ENCODE data around the gene NSD2. TPM values are rescaled to one million over a fixed set of nuclear protein-coding genes. Genes with fewer than 3 reads are reported as not detected.

NSD2 gene
- total RNA-seq, 1 experiment from 2014 or later: 109 TPM

DNA sequence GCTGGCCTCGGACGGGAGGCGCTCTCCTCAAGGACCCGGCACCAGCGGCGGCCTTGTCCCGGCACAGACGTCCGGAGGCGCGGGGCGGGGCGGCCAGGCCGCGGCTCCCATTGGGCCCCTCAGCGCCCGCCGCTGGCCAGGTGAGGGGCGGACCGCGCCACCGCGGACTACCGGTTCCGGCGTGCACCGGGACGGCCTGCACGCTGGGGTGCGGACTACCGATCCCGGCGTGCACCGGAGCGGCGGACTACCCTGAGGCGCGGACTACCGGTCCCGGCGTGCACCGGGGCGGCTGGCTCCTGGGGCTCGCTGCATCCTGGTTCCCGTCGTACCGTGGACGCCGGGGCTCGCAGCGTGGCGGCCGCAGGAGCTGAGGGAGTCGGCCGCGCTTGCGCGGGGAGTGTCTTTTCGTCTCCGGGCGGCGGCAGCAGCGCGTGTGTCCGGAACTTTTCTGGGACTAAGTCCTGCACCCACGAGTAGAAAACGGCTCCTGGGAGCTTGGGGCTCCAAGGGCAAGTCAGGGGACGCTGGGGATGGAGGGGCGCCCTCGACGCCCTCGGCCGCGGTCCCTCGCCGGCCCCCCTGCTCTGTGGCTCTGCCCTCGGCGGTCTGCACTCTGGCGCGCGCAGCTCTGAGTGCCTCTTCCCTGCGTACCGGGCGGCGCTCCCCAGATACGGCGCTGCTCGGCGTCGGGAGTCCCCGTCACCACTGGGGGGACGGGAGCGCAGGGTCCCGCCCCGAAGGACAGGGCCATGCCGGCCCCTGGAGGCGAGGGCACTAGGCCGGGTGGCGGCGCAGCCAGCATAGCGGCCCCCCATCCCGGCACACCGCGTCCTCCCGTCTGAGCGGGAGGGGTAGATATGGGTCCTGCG is 14.9 kb upstream of the NSD2 start, which contains the start of gene LETM1:
LETM1 (minus strand) TSS at position 86 of the 872 bp plus-strand sequence. CDS start 206 bp downstream, outside the sequence.
- TF ChIP-seq, protein P1, sequence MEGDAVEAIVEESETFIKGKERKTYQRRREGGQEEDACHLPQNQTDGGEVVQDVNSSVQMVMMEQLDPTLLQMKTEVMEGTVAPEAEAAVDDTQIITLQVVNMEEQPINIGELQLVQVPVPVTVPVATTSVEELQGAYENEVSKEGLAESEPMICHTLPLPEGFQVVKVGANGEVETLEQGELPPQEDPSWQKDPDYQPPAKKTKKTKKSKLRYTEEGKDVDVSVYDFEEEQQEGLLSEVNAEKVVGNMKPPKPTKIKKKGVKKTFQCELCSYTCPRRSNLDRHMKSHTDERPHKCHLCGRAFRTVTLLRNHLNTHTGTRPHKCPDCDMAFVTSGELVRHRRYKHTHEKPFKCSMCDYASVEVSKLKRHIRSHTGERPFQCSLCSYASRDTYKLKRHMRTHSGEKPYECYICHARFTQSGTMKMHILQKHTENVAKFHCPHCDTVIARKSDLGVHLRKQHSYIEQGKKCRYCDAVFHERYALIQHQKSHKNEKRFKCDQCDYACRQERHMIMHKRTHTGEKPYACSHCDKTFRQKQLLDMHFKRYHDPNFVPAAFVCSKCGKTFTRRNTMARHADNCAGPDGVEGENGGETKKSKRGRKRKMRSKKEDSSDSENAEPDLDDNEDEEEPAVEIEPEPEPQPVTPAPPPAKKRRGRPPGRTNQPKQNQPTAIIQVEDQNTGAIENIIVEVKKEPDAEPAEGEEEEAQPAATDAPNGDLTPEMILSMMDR (IDR thresholded peaks at IDR 0.05; ENCODE audit: unreplicated experiment): peak; percentile 8
- intact Hi-C loops (cut with micrococcal nuclease): loop anchor here (1.0 kb wide), 2 partner anchors 43 to 330 kb away; no protein-coding TSS in a partner anchor
- Mint-ChIP-seq H3K27me3 (ENCODE audit: insufficient read depth, unreplicated experiment) (no peaks in the 10 kb centered on the region), H3K4me1 (ENCODE audit: insufficient read depth, unreplicated experiment) (peaks cover 26% of the 10 kb centered on the region), H3K27ac (ENCODE audit: low read depth, unreplicated experiment) (peak within 1 kb of the TSS; percentile 79), H3K4me3 (ENCODE audit: unreplicated experiment) (peak within 1 kb of the TSS; percentile 83), H3K9me3 (ENCODE audit: unreplicated experiment) (no peaks in the 10 kb centered on the region), H3K36me3 (ENCODE audit: insufficient read depth, unreplicated experiment) (peaks cover 9% of the 10 kb centered on the region)
- ChIA-PET POLR2A (interaction anchor here (0.6 to 3.2 kb wide), 20 partner anchors 9 to 152 kb away, joined by 3 to 45 read pairs (median 4); partner anchors contain the start of genes NELFA, NSD2, SLBP and TACC3), CTCF (interaction anchor here (0.6 to 8.0 kb wide), 7 partner anchors 31 to 144 kb away, joined by 3 to 49 read pairs (median 3); no protein-coding TSS in a partner anchor)
- DNase-seq (ENCODE audit: unreplicated experiment): peak; percentile 93
- BruUV-seq (replicated peaks): TSS peak; percentile 38

DNA sequence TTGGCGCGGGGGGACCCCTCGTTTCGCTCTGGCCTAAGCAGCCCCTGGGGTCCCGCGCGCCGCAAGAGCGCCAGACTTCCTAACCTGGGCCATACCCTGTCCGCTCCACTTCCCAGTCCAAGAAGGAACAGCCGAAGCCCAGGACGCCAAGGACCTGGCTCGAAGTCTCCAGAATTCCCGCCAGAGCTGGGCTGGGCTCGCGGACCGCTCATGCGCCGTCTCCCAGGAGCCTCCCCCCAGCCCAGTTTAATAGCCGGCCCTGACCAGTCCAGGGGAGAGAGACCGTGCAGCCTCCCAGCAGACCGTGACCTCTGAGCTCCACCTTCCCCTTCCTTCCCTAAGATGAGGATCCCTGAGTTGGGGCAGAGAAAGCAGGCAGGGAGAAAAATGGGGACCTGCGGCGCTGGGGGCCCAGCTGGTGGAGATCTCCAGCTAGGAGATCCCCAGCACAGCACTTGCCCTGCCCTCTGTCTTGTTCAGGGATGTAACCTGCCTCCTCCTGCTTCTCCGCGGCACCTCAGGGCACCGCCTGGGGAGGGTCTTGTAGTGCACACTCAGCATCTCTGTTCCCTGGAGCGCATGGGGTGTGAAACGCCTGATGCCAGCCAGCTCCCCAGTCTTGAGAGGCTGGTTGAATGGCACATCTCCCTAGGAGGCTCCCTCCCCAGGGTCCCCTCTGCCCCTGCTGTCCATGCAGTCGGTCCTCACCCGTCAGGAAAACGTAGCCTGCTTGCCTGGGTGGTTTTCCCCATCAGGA is 14.1 kb upstream of the NSD2 start:
- BruUV-seq (replicated peaks): no TSS peak
- H3K27me3 Mint-ChIP-seq (ENCODE audit: insufficient read depth, unreplicated experiment): no peaks in the 10 kb centered on the region
- H3K27ac Mint-ChIP-seq (ENCODE audit: low read depth, unreplicated experiment): peak overlapping the region; percentile 46
- peak overlapping the region; percentile 83 for H3K4me3 Mint-ChIP-seq (ENCODE audit: unreplicated experiment)
- DNase-seq (ENCODE audit: unreplicated experiment): no peak
- H3K4me1 Mint-ChIP-seq (ENCODE audit: insufficient read depth, unreplicated experiment): peaks cover 19% of the 10 kb centered on the region
- peaks cover 9% of the 10 kb centered on the region for H3K36me3 Mint-ChIP-seq (ENCODE audit: insufficient read depth, unreplicated experiment)
- TF ChIP-seq, protein P1 (IDR thresholded peaks at IDR 0.05; ENCODE audit: unreplicated experiment): no peak
- POLR2A ChIA-PET: interaction anchor here (0.6 to 3.2 kb wide), 15 partner anchors 9 to 145 kb away, joined by 3 to 45 read pairs (median 5); partner anchors contain the start of genes NSD2, SLBP, TACC3 and TMEM129
- no peaks in the 10 kb centered on the region for H3K9me3 Mint-ChIP-seq (ENCODE audit: unreplicated experiment)
- intact Hi-C loops (cut with micrococcal nuclease): loop anchor here (1.0 kb wide), 2 partner anchors 42 to 329 kb away; no protein-coding TSS in a partner anchor
- CTCF ChIA-PET: interaction anchor here (0.9 to 8.0 kb wide), 4 partner anchors 30 to 130 kb away, joined by 3 to 49 read pairs (median 3); no protein-coding TSS in a partner anchor

DNA sequence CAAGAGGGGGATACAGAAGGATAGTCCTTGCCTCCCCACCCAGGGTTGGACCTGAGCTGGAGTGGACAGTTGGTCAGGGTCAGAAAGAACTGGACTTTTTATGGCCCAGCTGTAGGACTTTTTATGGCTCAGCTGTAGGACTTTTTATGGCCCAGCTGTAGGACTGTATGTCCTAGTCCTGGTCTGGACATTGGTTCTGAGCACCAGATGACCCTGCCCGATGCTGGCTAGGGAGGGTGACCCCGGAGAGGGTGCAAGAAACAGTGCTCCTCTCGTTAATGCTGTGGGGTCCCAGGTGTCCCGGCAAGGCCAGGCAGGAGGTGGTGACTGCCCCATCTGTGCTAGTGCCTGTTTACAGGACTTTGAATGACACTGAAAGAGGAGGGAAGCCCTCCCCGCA is 13.3 kb upstream of the NSD2 start:
- Mint-ChIP-seq H3K4me1 (ENCODE audit: insufficient read depth, unreplicated experiment) (peaks cover 15% of the 10 kb centered on the region), H3K27ac (ENCODE audit: low read depth, unreplicated experiment) (no peak overlapping the region), H3K9me3 (ENCODE audit: unreplicated experiment) (no peaks in the 10 kb centered on the region), H3K4me3 (ENCODE audit: unreplicated experiment) (no peak overlapping the region), H3K27me3 (ENCODE audit: insufficient read depth, unreplicated experiment) (no peaks in the 10 kb centered on the region), H3K36me3 (ENCODE audit: insufficient read depth, unreplicated experiment) (peaks cover 8% of the 10 kb centered on the region)
- ChIA-PET CTCF (interaction anchor here (1.0 to 8.0 kb wide), 2 partner anchors 41 to 48 kb away, joined by 3 to 49 read pairs; no protein-coding TSS in a partner anchor), POLR2A (interaction anchor here (0.6 kb wide), 1 partner anchor 37 kb away, joined by 3 read pairs; no protein-coding TSS in a partner anchor)
- TF ChIP-seq, protein P1 (IDR thresholded peaks at IDR 0.05; ENCODE audit: unreplicated experiment): no peak
- intact Hi-C loops (cut with micrococcal nuclease): no loop called here
- DNase-seq (ENCODE audit: unreplicated experiment): no peak
- no TSS peak for BruUV-seq (replicated peaks)
